PFSK-1 (cell line): Measurements from ENCODE around the gene PCDHGB5.
"Not testable (repeated sequence)": the region's sequence is repeated elsewhere in the genome, so short reads cannot be mapped to it uniquely, and the experiment has no call there.

Source experiments
- FOXP2 ChIP-seq: optimal IDR thresholded peaks from 2 replicates; pipeline ENCODE3; 2011; ENCODE audit warnings: borderline replicate concordance, control low read depth, inconsistent platforms; ENCODE audit not compliant: insufficient read depth; ENCODE audit errors: extremely low read length, extremely low read depth
- POLR2AphosphoS5 ChIP-seq: IDR thresholded peaks from 2 replicates; pipeline ENCODE4 v1.6.1; 2012; ENCODE audit warnings: low read depth, mild to moderate bottlenecking, control low read depth, low read length, moderate library complexity
- REST ChIP-seq, 2 experiments: IDR thresholded peaks; 2 replicates each; pipeline versions ENCODE4 v1.6.1 to v1.8.0; 2011 to 2012; ENCODE audit warnings: low read depth in 2 of 2, low read length in 2 of 2, control low read depth in 1 of 2, inconsistent platforms in 1 of 2, mild to moderate bottlenecking in 1 of 2, moderate library complexity in 1 of 2; ENCODE audit not compliant: insufficient read depth in 1 of 2
- SIN3A ChIP-seq: IDR thresholded peaks from 2 replicates; pipeline ENCODE4 v1.6.1; 2012; ENCODE audit warnings: mild to moderate bottlenecking, low read length, moderate library complexity, borderline replicate concordance; ENCODE audit not compliant: insufficient read depth
- TAF1 ChIP-seq: IDR thresholded peaks from 2 replicates; pipeline ENCODE4 v1.6.1; 2012; ENCODE audit warnings: low read length, control low read depth, borderline replicate concordance; ENCODE audit not compliant: insufficient read depth

Gene PCDHGB5

GRCh38 chr5:141402553-141403243 lies 5.0 kb downstream of the PCDHGB5 start, which contains the start of gene PCDHGA9:
TSS of gene PCDHGA9 (plus strand) at chr5:141402778. CDS start at chr5:141402953, 175 bp downstream.
- TF ChIP-seq POLR2AphosphoS5, result no peak
- no peak for TF ChIP-seq TAF1
- TF ChIP-seq SIN3A, result no peak
- no peak for TF ChIP-seq FOXP2
- no peak for TF ChIP-seq REST (IDR thresholded peaks at IDR 0.05; ENCODE audit: insufficient read depth in 1 of 2, low read depth in 2 of 2, low read length in 2 of 2)

- TF ChIP-seq SIN3A (no peak), POLR2AphosphoS5 (no peak), REST (IDR thresholded peaks at IDR 0.05; ENCODE audit: insufficient read depth in 1 of 2, low read depth in 2 of 2, low read length in 2 of 2) (no peak), FOXP2 (no peak), TAF1 (no peak)
These were observed 5.6 kb downstream of the PCDHGB5 start for GRCh38 chr5:141403387-141403786.

GRCh38 chr5:141407790-141408505 lies 10.2 kb downstream of the PCDHGB5 start, which contains the start of gene PCDHGB6:
TSS of gene PCDHGB6 (plus strand) at chr5:141408021. CDS start at chr5:141408203, 182 bp downstream.
- not testable (repeated sequence) for TF ChIP-seq FOXP2; REST (IDR thresholded peaks at IDR 0.05; ENCODE audit: insufficient read depth in 1 of 2, low read depth in 2 of 2, low read length in 2 of 2); POLR2AphosphoS5

- no peak for TF ChIP-seq REST (IDR thresholded peaks at IDR 0.05; ENCODE audit: insufficient read depth in 1 of 2, low read depth in 2 of 2, low read length in 2 of 2)
- TF ChIP-seq SIN3A, result no peak
- TF ChIP-seq POLR2AphosphoS5, result no peak
- no peak for TF ChIP-seq TAF1
- TF ChIP-seq FOXP2, result no peak
These were observed 12.0 kb downstream of the PCDHGB5 start for GRCh38 chr5:141409598-141410306.
